Measurements from ENCODE around the gene GLS2.

Gene GLS2

DNA sequence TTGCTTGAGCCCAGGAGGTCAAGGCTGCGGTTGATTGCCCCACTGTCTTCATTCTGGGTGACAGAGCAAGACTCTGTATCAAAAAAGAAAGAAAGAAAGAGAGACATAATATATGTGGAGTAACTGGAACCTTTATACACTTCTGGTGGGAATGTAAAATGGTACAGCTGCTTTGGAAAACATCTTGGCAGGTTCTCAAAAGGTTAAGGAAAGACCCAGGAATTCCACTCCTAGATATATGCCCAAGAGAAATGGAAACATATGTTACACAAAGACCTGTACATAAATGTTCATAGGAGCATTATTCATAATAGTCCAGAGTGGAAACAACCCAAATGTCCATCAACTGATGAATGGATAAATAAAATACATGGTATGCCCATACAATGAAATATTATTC is 40.9 kb upstream of the GLS2 start:
- no peak overlapping the region for H2BK120ac ChIP-seq (ENCODE audit: low read depth, low read length)
- no peak overlapping the region for H3K18ac ChIP-seq (ENCODE audit: low read depth in 1 of 2, low read length in 2 of 2)
- no peaks in the 10 kb centered on the region for H3K79me1 ChIP-seq (replicated peaks; ENCODE audit: low read length, poor library complexity, severe bottlenecking)
- H3K27me3 ChIP-seq (ENCODE audit: control insufficient read depth in 1 of 2, insufficient read depth in 1 of 2, low read length in 2 of 2): no peaks in the 10 kb centered on the region
- H3K9ac ChIP-seq (ENCODE audit: low read length): no peak overlapping the region
- H3K4me3 ChIP-seq (ENCODE audit: insufficient read depth in 1 of 2, low read depth in 1 of 2, low read length in 2 of 2): no peak overlapping the region
- H2BK12ac ChIP-seq (ENCODE audit: low read length in 2 of 2): no peak overlapping the region
- H2BK5ac ChIP-seq (ENCODE audit: low read depth, low read length, poor library complexity, severe bottlenecking): no peak overlapping the region
- no peak overlapping the region for H2AK5ac ChIP-seq (ENCODE audit: low read length, severe bottlenecking)
- no peak overlapping the region for H4K91ac ChIP-seq (ENCODE audit: low read length)
- H2BK15ac ChIP-seq (ENCODE audit: low read depth, poor library complexity, severe bottlenecking): no peak overlapping the region
- H4K8ac ChIP-seq (ENCODE audit: low read length): no peak overlapping the region
- no peak overlapping the region for H3K4ac ChIP-seq (ENCODE audit: low read depth in 1 of 2, low read length in 2 of 2)
- H3K4me1 ChIP-seq (ENCODE audit: control insufficient read depth, insufficient read depth, low read depth, low read length): peaks cover 16% of the 10 kb centered on the region
- no peak overlapping the region for H3K27ac ChIP-seq (ENCODE audit: low read length, poor library complexity, severe bottlenecking)
- no peak overlapping the region for H2AFZ ChIP-seq (ENCODE audit: low read depth, low read length)
- no peaks in the 10 kb centered on the region for H3K9me3 ChIP-seq (ENCODE audit: control insufficient read depth, low read length)
- no peak overlapping the region for H3K23ac ChIP-seq (ENCODE audit: low read length in 2 of 2)
- no peak overlapping the region for H3K14ac ChIP-seq (ENCODE audit: low read length in 2 of 2)
- peaks cover 0 to 5% of the 10 kb centered on the region in 2 experiments for H3K36me3 ChIP-seq (ENCODE audit: control insufficient read depth in 1 of 2, insufficient read depth in 2 of 2, low read depth in 1 of 2, low read length in 2 of 2)
- 100% methylated on average over 1 of the region's 1 CpG for WGBS
- DNase-seq: no peak
- no peak overlapping the region for H3K4me2 ChIP-seq (ENCODE audit: low read length, poor library complexity, severe bottlenecking)

DNA sequence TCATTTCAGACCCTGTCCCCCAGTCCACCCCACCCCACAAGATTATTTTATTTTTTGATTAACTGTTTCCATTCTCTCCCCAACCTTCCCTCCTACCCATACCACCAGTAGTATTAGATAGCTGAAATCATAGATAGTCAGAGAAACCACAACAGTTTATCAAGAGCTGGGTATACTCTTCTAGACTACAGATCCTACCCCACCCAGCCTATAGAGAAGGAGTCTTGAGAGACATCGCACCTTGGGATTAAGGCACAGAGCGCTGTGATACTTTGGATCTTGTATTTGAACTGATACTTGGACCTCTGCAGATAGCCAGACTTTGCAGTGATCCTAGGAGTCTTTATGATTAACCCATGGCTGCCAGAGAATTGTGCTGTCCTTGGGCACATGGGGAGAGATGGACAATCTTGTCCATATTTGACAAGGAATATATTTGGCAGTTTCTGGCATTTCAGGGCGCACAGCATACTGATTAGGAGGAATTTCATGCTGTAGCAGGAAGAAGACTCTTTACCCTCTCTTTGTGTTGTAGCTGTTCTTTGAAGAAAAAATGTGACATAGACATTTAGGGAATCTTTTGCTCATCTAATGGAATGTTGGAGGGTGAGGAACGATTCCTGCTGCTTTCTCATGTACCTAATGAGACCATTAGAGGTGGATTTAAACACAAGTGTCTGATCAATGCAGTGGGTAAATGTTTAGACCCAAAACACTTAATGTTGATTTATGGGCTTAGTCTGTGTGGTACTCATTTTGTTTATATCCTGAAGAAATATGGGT is 34.6 kb upstream of the GLS2 start:
- Histone ChIP-seq H2BK15ac (ENCODE audit: low read depth, poor library complexity, severe bottlenecking) (no peak overlapping the region), H2BK120ac (ENCODE audit: low read depth, low read length) (no peak overlapping the region), H2AK5ac (ENCODE audit: low read length, severe bottlenecking) (peak overlapping the region; percentile 66), H3K9me3 (ENCODE audit: control insufficient read depth, low read length) (no peaks in the 10 kb centered on the region), H3K79me1 (replicated peaks; ENCODE audit: low read length, poor library complexity, severe bottlenecking) (no peaks in the 10 kb centered on the region), H4K8ac (ENCODE audit: low read length) (no peak overlapping the region), H3K27ac (ENCODE audit: low read length, poor library complexity, severe bottlenecking) (peak overlapping the region; percentile 93), H2BK5ac (ENCODE audit: low read depth, low read length, poor library complexity, severe bottlenecking) (no peak overlapping the region), H3K14ac (ENCODE audit: low read length in 2 of 2) (no peak overlapping the region), H3K4me2 (ENCODE audit: low read length, poor library complexity, severe bottlenecking) (peak overlapping the region; percentile 72), H2BK12ac (ENCODE audit: low read length in 2 of 2) (peak overlapping the region in 1 of 2 experiments; percentile 92), H3K4me3 (ENCODE audit: insufficient read depth in 1 of 2, low read depth in 1 of 2, low read length in 2 of 2) (peak overlapping the region; percentile 29 to 84), H3K9ac (ENCODE audit: low read length) (peak overlapping the region; percentile 95), H3K27me3 (ENCODE audit: control insufficient read depth in 1 of 2, insufficient read depth in 1 of 2, low read length in 2 of 2) (no peaks in the 10 kb centered on the region), H3K36me3 (ENCODE audit: control insufficient read depth in 1 of 2, insufficient read depth in 2 of 2, low read depth in 1 of 2, low read length in 2 of 2) (peaks cover 0 to 5% of the 10 kb centered on the region in 2 experiments), H4K91ac (ENCODE audit: low read length) (no peak overlapping the region), H3K18ac (ENCODE audit: low read depth in 1 of 2, low read length in 2 of 2) (peak overlapping the region in 1 of 2 experiments; percentile 0), H2AFZ (ENCODE audit: low read depth, low read length) (no peak overlapping the region), H3K4me1 (ENCODE audit: control insufficient read depth, insufficient read depth, low read depth, low read length) (peaks cover 8% of the 10 kb centered on the region), H3K4ac (ENCODE audit: low read depth in 1 of 2, low read length in 2 of 2) (peak overlapping the region in 1 of 2 experiments; percentile 82), H3K23ac (ENCODE audit: low read length in 2 of 2) (no peak overlapping the region)
- peak; percentile 55 for DNase-seq
- whole genome bisulfite sequencing: under 1% methylated on average over 4 of the region's 4 CpGs

DNA sequence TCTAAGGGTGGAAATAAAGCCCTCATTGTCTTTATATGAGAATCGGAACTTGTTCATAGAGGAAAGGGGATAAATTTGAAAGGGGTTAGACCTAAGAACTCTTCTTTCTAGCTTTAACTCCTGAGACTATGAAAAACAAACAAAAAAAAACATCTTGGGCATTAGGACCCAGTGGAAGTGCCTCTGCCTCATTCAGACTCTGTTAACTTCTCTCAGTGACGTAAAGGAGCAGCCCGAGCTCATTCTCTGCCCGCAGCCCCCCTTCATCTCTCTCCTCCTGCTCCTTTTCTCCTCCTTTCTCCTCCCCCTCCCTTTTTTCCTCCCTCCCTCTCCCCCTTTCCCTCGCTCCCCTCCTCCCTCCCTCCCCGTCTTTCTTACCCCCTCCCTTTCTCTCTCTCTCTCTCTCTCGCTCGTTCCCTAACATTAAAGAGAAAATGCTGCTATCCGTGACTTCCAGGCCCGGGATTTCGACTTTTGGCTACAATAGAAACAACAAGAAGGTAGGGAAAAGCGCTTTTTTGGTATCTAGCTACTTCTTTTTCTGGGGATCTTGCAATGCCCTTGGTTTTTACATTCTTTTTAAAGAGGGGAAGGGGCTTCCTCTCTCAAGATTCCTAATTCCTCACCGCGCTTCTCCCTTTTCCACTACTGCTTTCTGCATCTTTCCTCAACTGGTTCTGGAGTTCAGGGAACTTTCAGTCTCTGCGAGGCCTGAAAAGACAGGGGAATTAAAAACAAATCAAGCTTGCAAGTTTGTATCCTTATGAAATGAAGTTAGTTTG is 33.8 kb upstream of the GLS2 start, which contains the start of gene RBMS2:
RBMS2 (plus strand) TSS at position 231 of the 782 bp plus-strand sequence; CDS start at position 435, 204 bp downstream.
- Histone ChIP-seq H2BK12ac (ENCODE audit: low read length in 2 of 2) (peak within 1 kb of the TSS in 1 of 2 experiments; percentile 92), H3K79me1 (replicated peaks; ENCODE audit: low read length, poor library complexity, severe bottlenecking) (no peaks in the 10 kb centered on the region), H3K9me3 (ENCODE audit: control insufficient read depth, low read length) (no peaks in the 10 kb centered on the region), H3K4me1 (ENCODE audit: control insufficient read depth, insufficient read depth, low read depth, low read length) (peaks cover 8% of the 10 kb centered on the region), H3K23ac (ENCODE audit: low read length in 2 of 2) (no peak within 1 kb of the TSS), H2AK5ac (ENCODE audit: low read length, severe bottlenecking) (peak within 1 kb of the TSS; percentile 66), H3K27me3 (ENCODE audit: control insufficient read depth in 1 of 2, insufficient read depth in 1 of 2, low read length in 2 of 2) (no peaks in the 10 kb centered on the region), H3K27ac (ENCODE audit: low read length, poor library complexity, severe bottlenecking) (peak within 1 kb of the TSS; percentile 93), H2BK120ac (ENCODE audit: low read depth, low read length) (no peak within 1 kb of the TSS), H3K9ac (ENCODE audit: low read length) (peak within 1 kb of the TSS; percentile 95), H3K4me3 (ENCODE audit: insufficient read depth in 1 of 2, low read depth in 1 of 2, low read length in 2 of 2) (peak within 1 kb of the TSS; percentile 29 to 84), H3K4me2 (ENCODE audit: low read length, poor library complexity, severe bottlenecking) (peak within 1 kb of the TSS; percentile 72), H2BK5ac (ENCODE audit: low read depth, low read length, poor library complexity, severe bottlenecking) (no peak within 1 kb of the TSS), H4K8ac (ENCODE audit: low read length) (no peak within 1 kb of the TSS), H2AFZ (ENCODE audit: low read depth, low read length) (no peak within 1 kb of the TSS), H3K36me3 (ENCODE audit: control insufficient read depth in 1 of 2, insufficient read depth in 2 of 2, low read depth in 1 of 2, low read length in 2 of 2) (peaks cover 0 to 5% of the 10 kb centered on the region in 2 experiments), H4K91ac (ENCODE audit: low read length) (no peak within 1 kb of the TSS), H3K14ac (ENCODE audit: low read length in 2 of 2) (no peak within 1 kb of the TSS), H3K4ac (ENCODE audit: low read depth in 1 of 2, low read length in 2 of 2) (peak within 1 kb of the TSS in 1 of 2 experiments; percentile 86), H3K18ac (ENCODE audit: low read depth in 1 of 2, low read length in 2 of 2) (peak within 1 kb of the TSS; percentile 0 to 57), H2BK15ac (ENCODE audit: low read depth, poor library complexity, severe bottlenecking) (no peak within 1 kb of the TSS)
- peak; percentile 98 for DNase-seq
- under 1% methylated on average over 12 of the region's 15 CpGs for WGBS

DNA sequence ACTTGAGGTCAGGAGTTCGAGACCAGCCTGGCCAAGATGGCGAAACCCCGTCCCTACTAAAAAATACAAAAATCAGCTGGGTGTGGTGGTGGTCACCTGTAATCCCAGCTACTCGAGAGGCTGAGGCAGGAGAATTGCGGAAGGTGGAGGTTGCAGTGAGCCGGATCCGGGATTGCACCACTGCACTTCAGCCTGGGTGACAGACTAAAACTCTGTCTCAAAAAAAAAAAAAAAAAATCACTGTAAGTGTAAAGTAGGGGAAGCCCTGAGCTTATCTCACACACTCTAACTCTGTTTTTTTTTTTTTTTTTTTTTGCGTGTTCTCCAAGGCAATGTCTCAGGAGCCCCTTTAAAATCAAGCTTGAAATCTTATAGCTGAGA is 33.2 kb upstream of the GLS2 start:
- H3K4me3 ChIP-seq (ENCODE audit: insufficient read depth in 1 of 2, low read depth in 1 of 2, low read length in 2 of 2): peak overlapping the region in 1 of 2 experiments; percentile 84
- no peak overlapping the region for H3K23ac ChIP-seq (ENCODE audit: low read length in 2 of 2)
- H3K79me1 ChIP-seq (replicated peaks; ENCODE audit: low read length, poor library complexity, severe bottlenecking): no peaks in the 10 kb centered on the region
- H3K27ac ChIP-seq (ENCODE audit: low read length, poor library complexity, severe bottlenecking): peak overlapping the region; percentile 18
- H3K9me3 ChIP-seq (ENCODE audit: control insufficient read depth, low read length): no peaks in the 10 kb centered on the region
- H3K27me3 ChIP-seq (ENCODE audit: control insufficient read depth in 1 of 2, insufficient read depth in 1 of 2, low read length in 2 of 2): no peaks in the 10 kb centered on the region
- no peak overlapping the region for H4K8ac ChIP-seq (ENCODE audit: low read length)
- no peak for DNase-seq
- H4K91ac ChIP-seq (ENCODE audit: low read length): no peak overlapping the region
- 83% methylated on average over 1 of the region's 8 CpGs for WGBS
- H3K18ac ChIP-seq (ENCODE audit: low read depth in 1 of 2, low read length in 2 of 2): no peak overlapping the region
- H3K14ac ChIP-seq (ENCODE audit: low read length in 2 of 2): no peak overlapping the region
- peaks cover 0 to 5% of the 10 kb centered on the region in 2 experiments for H3K36me3 ChIP-seq (ENCODE audit: control insufficient read depth in 1 of 2, insufficient read depth in 2 of 2, low read depth in 1 of 2, low read length in 2 of 2)
- no peak overlapping the region for H2AFZ ChIP-seq (ENCODE audit: low read depth, low read length)
- H2AK5ac ChIP-seq (ENCODE audit: low read length, severe bottlenecking): no peak overlapping the region
- H3K9ac ChIP-seq (ENCODE audit: low read length): peak overlapping the region; percentile 95
- no peak overlapping the region for H3K4me2 ChIP-seq (ENCODE audit: low read length, poor library complexity, severe bottlenecking)
- H2BK120ac ChIP-seq (ENCODE audit: low read depth, low read length): no peak overlapping the region
- peak overlapping the region in 1 of 2 experiments; percentile 79 for H2BK12ac ChIP-seq (ENCODE audit: low read length in 2 of 2)
- H3K4ac ChIP-seq (ENCODE audit: low read depth in 1 of 2, low read length in 2 of 2): no peak overlapping the region
- no peak overlapping the region for H2BK5ac ChIP-seq (ENCODE audit: low read depth, low read length, poor library complexity, severe bottlenecking)
- H3K4me1 ChIP-seq (ENCODE audit: control insufficient read depth, insufficient read depth, low read depth, low read length): peaks cover 8% of the 10 kb centered on the region
- no peak overlapping the region for H2BK15ac ChIP-seq (ENCODE audit: low read depth, poor library complexity, severe bottlenecking)
